Stimulated activated naive CD4-positive, alpha-beta T cell (primary cell): ENCODE results near the gene ABCC3.

Source experiments
- DNase-seq, 6 experiments: peaks; one replicate each; lab custom pipeline; 2025; lab: John Stamatoyannopoulos, UW

Gene ABCC3

DNA sequence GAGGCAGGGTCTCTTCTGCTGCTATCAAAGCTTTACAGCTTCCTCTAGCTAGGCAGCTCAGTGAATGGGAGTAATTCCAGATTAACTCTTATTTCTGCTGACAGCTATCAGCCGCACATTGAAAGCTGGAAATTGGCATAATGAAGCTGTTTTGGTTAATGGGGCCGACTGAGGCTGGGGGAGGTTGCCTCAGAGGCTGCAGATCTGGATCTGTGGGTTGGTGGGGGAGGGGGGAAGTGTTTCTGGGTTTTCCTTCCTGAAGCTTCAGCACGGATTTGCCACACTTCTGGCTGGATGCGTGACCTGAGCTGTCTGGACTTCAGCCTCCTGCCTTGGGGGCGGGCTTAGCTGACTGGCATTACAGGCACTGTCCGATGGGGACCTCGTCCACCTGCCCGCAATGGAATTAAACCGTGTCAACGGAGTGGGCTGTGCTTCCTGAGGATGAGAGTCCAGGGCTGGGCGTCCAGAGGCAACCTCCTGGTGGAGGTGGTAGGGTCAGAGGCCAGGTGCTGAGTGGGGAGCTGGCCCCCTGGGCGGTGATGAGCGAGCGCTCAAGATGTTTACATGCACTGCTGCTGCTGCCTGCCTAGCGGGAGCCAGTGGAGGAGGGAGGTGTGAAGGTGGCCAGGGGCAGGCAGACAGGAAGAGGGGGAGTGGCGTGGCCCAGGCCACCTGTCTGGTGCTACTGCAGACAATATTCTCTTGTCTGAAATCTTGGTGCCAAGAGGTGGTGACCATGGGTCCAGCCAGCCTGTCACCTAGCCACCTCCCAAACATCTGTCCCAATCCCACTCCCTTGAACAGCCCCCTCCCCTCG, 6.7 kb upstream of the ABCC3 start:
- DNase-seq, result peak in 1 of 6 experiments; percentile 5

DNA sequence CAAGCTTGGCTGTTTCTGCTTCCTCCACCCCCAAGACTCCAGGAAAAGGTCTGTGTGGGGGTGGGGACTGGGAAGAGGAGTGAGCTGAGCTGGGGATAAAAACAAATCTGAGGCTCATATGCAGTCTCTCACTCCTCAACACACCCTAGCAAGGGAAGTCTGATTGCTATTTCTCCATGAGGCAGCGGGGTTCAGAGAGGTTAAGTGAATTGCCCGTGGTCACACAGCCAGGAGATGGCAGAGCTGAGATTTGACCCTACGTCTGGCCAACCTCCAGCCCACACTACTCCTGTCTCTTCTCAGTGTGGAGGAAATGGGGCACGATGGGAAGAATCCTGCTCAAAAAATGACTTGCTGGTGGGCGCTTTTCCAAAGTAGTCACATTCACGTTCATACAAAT, 4.8 kb upstream of the ABCC3 start:
- DNase-seq, result no peak

DNA sequence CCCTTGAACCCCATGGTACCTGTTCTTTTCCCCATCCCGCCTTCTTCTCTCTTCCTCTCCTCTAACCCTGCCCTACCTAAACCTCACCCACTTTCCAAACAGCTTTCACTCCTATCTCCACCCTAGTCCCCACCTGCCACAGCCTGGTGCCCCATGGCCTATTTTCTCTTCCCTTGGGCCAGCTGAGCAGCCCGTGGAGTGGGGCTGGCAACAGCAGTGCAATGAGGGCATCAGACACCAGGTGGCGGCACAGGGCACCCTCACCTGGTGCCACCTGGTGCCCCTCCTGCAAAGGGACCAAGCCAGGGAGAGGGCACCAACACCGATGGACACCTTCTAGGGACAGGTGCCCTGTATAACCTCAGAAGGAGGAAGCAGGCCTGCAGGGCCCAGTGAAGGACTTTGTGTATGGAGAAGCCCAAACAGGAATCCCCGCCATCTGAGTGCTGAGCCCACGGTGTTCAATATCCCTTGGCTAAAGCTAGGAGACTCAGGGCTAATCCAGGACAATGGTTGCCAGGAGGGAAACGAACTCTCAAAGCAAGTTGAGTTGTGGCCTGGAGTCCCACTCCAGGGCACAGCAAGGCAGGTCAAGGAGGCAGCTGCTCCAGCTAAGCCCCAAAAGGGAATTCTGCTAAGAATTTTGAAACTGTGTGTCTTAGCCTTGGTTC, 4.0 kb upstream of the ABCC3 start:
- DNase-seq, result peak in 5 of 6 experiments; percentile 6 to 57 (median 33)

DNA sequence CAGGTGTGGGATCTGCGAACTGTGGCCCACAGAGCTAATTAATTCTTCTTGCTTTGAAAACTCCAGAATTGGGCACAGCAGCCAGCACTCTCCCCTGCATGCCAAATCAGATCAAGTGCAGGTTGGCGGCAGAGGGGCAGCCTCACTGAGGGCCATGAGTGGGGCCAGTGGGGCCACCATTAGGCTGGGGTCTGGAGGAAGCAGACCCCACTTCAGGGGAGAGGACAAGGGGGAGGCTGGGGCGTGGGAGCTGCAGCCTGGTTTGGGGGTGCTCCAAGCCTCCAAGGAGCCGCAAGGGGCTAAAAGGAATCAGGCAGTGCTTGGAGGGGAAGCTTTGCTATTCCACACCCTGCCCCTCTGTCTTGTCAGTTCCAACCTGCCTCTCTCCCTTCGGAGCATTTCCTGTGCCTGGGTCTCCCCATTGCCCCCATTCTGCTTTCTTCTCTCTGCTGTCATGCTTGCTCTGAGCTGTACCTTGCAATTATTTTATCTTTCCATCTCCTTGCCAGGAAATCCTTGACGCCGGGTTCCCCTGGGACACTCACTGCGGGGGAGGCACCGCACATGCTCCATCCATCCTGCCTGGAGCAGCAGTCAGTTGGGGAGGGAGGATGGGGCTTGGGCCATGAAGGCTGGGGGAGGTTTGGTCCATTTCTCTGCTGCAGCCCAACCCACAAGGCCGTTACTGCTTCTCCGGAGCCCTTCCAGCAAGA, 3.3 kb upstream of the ABCC3 start:
- no peak for DNase-seq

DNA sequence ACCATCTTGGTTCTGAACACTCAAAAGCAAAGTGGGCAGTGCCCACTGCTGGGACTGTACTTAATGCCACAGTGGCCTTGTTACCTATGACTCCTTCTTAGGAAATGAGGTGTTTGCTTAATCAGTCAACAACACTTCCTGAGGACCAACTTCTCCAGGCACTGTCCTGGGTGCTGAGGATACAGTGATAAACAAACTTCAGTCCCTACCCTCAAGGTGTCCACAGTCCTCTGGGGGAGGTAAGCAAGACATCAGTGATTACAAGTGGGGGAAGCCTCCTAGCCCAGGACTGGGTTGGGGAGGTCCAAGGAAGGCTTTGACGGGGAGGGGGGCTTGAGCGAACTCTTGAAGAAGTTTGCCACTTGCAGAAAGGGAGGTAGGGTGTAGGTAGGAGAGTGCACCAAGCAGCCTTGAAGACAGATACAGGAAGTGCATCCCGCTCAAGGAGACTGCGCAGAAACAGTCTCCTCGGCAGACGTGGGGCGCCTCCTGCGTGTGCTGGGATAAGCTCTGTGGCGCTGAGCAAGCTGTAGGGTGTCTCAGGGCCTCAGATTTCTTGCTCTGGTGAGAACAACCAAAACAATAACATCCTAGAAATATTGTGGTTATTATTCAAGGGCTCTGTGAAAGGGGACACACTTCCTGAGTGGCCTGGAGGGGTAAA, 2.6 kb upstream of the ABCC3 start:
- peak in 1 of 6 experiments; percentile 42 for DNase-seq

DNA sequence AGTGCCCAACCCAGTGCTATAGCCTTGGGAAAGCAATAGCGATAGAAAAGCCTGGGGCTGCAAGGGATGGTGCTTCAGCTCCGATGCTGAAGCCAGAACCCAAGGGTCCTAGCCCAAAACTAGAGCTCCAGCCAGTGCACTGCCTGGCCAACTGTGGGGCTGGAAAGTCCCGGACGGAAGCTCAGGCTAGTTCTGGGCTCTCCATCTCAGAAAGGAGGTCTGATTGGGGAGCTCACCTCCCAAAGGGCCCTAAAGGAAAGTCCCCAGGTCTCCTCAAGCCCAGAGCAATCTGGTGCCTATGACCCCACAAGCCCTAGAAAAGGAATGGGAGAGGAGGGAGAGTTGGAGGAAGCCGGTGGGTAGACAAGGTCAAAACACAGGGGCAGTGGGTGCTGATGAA, 2.0 kb upstream of the ABCC3 start:
- DNase-seq, result no peak

DNA sequence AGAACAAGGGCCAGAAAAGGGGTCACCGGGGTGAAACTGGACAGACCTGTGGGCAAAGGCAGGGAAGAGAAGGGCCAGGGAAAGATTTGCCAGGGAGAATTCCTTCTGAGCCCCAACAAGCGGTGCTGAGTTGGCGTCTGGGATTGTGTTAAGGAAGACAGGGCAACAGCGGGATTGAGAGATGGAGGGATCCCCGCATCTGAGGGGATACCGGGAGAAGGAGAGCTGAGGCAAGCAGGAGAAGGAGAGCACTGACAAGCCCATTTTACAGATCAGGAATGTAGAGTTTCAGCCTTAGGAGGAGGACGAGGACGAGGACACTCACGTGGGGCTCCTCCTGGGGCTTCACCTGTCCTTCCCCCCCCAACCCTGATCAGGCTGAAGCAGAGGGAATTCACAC, 998 bp upstream of the ABCC3 start:
- no peak for DNase-seq

DNA sequence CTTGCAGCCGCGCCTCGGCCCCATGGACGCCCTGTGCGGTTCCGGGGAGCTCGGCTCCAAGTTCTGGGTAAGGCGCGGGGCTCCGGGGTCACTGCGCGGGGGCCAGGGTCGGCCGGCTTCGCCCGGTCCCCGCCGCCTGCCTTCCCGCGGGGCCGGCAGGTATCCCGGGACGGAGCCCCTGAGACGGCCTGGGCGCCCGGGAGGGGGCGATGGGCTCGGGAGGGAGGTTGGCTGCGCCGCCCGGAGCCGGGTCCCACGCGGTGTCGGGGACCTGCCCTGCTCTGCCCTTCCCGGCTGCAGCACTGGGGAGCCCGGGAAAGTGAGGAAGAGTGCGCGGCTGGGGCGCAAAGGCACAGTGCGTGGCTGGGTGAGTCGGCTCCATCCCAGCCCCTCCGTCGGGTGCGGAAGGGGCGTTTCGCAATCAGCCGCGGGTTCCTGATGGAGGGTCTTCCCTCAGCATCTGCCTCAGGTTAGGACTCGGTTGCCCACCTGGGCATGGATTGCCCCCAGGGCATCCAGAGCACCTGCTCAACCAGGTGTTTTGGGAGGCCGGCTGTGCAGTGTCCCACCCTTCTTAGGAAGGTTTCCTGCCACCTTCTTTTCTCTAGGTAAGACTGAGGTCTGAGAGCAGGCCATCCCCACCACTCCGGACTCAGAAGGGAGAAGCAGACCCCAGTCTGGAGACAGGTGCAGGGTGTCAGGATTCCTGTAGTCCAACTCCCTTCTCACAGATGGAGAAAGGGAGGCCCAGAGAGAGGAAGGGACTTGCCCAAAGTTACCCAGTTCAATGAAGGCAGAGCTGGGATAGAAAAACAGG, 442 bp downstream of the ABCC3 start:
- no peak for DNase-seq

DNA sequence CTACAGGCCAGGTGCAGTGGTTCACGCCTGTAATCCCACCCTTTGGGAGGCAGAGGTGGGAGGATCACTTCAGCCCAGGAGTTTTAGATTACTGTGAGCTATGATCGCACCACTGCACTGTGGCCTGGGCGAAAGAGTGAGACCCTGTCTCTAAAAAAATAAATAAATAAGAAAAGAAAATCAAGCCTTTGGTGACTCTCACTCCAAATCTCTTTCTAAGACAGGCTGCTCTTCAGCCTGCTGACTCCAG, 976 bp downstream of the ABCC3 start:
- DNase-seq, result no peak

DNA sequence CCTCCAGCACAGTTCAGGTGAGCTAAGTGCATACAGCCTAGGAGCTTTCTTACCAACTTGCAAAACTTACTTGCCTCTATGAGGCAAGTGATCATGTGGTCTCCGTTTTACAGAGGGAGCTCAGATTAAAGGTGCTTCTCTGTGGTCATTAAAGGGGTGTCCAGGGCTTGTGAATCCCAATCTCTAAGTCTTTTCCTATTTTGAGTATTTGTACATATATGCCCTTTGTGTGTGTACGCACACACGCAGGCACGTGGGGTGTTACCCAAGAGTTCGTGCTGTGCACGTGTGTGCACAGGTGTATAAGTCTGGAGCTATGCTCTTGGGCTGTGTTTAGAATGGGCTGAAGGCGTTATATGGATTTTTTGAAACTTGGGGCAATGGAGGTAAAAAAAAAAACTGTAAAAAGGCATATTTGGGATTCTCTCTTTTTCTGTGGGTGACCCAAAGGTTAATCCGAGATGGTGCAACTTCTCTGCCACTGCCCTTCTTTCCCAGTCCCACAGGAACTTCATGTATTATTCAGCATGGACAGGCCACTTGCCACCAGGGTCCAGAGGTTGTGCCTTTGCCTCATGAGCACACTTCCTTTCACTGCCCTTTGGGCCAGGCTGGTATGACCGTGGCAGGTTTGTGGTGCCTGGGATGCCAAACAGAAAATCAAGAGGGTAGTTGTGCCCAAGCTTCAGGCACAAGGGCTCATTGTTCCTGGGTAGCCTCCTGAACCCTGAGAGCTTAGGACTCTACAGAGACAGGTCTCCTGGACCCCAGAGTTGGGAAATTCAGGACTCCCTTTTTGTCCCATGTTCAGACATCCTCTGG, 1.5 kb downstream of the ABCC3 start:
- no peak for DNase-seq

DNA sequence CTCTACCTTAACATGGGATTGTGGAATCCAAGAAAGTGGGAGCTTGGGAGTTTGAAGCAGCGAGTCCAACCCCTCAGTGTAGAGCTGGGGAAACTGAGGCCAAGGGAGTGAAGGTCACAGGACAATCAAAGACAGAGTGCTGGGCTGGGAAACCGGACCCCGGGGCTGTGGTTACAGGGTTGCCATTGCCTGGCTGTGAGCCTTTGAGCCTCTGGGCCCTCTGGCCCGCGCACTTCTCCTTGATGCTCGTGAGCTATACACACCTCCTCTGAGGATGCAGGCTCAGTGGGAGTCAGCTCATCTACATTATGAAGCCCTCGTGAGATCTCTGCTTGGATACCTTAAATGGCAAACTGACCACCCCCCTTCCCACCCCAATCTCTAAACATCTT, 2.1 kb downstream of the ABCC3 start:
- DNase-seq, result no peak

DNA sequence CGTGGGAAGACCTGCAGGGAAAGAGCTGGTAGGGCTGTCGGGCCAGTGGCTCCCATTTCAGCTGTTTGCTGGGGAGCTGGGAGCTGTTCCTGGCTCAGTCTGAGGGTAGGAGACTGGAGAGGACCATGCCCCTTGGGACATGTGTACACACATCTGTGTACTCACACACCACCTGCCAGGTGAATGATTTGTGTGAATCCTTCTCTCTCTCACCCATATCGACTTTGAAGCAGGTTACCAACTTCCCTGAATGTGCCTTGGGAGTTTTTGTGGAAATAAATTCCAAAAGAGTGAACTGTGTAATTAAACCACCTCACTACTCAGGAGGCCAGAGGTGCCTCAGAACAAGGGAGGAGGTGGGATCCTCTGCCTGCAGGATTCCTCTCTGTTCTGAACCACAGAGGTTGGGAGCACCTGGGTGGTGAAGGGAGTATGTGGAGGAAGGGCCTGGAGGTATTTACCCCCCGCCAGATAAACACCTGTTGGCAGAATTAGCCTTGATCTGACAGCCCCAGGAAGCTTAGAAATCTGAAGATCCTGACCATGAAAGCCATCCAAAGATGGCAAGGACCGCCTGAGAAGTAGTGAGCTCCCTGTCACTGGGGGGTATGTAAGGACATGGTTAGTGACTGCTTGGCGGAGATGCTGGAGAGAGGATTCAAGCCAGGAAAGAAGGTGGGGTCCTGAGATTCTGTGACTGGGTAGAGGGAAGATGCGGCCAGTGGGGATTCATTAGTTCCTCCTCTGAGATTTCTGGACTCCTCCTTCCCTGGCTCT, 3.3 kb downstream of the ABCC3 start:
- DNase-seq, result no peak

DNA sequence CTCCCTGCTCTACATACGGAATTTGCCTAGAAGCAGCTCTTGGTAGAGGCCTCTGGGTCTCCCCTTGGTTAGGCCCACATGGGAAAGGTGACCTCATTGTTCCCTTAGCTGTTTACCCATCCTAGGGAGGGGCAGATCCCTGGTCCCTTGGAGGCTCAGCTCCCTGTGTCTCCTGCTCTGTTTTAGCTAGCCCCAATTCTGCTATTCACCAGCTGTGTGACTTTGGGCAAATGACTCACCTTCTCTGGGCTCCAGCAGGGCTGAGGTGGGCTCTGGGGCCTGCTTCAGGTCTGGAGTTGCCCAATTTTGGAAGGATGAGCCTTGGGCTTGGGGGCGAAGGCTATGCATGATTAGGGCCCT, 3.9 kb downstream of the ABCC3 start:
- no peak for DNase-seq

DNA sequence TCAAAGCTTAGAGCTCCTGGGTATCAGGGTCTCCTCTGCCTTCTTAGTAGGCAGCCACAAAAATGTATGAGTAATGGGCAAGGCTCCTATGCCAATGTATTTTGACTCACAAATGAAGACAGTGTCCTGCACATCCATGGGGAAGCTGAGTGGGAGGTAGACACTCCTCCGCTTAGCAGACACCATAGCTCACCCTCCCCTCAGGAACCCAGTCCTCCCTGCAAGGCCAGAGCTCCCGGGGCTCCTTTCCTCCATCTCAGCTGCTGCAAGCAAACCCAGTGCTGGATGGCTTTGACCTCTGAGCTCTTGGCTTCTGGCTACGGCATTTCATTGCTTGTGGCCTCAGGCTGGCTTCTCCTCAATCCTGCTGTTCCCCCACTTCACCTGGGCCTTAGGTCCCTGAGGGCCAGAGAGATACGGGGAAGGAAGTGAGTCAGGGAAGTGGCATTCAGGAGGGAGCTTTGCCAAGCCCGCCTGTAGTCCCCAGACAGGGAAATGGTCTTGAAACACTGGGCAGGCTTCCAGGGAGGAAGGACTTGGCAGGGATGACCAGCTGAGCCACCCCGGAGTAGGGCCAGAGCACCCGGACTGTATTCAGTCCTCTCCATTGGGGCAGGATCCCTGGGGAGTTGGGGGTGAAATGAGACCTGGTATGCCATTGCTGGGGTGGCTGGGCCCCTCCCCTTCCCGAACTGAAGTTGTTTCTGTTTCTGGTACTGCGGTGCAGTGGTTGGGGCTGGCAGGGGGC, 4.5 kb downstream of the ABCC3 start:
- DNase-seq, result no peak

DNA sequence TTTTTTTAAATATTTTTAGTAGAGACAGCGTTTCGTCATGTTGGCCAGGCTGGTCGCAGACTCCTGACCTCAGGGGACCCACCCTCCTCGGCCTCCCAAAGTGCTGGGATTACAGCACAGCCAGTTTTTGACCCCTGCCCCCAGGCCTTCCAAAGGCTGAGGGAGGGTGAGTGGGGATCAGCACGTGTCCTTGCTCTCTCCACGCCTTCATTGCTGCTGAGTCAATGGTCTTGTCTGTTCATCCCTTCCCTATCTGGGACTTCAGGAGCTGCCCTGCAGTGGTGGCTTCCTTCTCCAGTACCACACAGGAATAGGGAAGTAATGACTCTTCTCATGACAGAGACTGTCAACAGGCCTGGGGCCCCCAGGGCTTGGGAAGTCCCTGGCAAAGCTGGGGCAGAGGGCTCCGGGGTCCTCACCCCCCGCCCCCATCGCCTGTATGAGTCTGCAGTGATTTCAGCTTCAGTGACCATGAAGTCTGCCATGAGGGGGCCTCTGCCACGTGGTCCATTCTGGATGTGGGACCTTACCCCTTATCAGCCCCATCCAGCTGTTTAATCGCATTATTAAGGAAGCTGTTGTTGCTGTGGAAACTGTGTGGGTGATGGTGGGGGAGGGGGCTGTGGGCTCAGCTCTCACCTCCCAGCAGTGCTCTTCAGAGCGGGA, 6.1 kb downstream of the ABCC3 start:
- no peak for DNase-seq

DNA sequence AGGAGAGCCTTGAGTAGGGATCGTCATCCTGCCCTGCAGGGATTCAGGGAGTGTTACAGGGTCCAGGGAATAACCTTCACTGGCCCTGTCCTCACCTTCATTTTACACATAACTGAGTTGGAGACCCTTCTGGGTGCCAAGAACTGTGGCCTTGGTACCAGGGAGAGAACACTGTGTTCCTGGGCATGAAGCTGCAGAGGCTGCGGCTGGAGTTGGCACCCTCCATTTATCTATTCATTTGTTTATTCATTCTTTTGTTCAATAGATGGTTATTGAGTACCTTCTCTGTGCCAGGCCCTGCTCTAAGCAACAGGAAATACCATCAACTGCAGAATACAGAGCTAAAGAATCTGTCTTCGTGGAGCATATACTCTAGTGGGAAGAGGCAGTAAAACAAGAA, 6.7 kb downstream of the ABCC3 start:
- DNase-seq, result no peak

DNA sequence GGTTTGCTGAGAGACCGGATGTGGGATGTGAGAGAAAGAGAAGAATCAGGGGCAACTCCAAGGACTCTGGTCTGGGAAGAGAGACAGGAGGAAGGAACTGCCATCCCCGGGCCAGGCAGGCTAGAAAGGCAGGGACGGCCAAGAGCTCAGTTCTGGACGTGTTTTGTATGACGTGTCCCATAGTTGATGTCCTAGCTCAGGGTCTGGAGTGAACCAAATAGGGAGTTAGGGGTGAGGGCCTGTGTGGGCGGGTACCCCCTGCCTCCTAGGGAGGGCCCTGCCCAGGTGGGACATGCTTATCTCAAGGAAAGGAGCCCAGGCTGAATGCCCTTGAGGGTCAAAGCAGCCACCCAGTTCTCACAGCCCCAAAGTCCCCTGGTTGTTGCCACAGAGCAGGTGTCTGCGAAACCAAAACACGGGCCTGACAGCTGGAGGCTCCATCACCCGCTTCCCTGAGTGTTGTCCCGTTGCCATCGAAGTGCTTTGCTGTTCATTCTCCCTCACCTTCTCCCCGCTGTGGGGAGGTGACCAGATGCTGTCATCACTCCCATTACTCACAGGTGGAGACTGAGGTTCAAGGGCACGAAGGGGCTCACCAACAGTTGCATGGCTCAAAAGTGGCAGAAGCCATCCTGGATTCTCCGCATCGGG, 7.5 kb downstream of the ABCC3 start:
- DNase-seq, result no peak
